ENCODE data around the gene MLLT10.
A peak's percentile ranks its signal among the peaks of the same experiment; 100 is the strongest.

MLLT10 gene

DNA sequence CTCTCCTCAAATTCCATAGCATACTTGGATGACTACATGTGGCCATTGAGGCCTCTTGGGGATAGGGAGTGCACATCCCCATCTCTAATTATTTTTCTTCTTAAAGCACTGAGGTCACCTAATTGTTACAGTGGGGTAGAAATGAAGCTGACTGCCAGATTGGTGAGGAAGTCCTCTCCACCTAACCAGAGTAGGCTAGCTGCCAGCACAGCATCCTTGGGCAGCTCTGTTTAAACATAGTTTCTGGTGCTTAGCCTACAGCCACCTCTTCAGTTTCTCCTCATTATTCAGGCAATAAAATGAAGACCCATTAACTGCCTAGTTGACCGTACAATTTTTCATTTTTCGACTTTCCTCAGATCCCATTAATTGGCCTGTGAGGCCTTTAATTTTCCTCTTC lies 104.6 kb downstream of the MLLT10 start:
- no peak for DNase-seq (ENCODE audit: low spot score)

DNA sequence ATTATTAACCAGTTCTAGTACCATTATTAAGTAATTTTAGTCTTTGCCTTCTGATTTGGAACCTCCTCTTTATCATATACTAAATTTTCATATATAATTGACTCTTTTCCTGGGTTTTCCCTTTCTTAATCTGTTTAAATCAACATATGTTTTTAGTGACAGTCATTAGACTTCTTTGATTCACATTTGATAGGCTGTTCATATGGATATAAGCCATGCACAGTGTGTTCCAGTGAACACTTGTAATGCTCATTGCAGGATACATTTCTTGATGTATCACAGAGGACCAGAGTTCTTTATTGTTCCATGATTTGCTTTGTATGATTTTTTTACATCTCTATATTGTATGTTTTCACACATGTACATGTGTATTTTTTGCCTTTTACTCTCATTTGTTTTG lies 114.0 kb downstream of the MLLT10 start:
- no peak for DNase-seq (ENCODE audit: low spot score)

DNA sequence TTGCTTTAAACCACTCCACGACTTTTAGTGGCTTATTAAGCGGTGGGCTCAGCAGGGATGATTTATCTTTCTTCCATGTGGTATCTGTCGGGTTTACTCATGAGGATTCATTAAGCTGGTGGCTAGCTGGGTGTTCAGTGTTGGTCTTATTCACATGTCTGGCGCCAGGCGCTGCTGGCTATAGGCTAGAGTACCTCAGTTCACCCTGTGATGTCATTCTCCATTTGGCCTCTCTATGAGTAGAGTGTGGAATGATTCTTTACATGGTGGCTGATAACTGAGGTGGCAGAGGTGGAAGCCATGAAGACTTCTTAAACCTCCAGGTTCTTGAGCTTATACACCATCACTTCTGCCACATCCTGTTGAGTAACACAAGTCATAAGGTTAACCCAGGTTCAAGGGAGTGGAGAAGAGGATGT lies 115.4 kb downstream of the MLLT10 start:
- no peak for DNase-seq (ENCODE audit: low spot score)

DNA sequence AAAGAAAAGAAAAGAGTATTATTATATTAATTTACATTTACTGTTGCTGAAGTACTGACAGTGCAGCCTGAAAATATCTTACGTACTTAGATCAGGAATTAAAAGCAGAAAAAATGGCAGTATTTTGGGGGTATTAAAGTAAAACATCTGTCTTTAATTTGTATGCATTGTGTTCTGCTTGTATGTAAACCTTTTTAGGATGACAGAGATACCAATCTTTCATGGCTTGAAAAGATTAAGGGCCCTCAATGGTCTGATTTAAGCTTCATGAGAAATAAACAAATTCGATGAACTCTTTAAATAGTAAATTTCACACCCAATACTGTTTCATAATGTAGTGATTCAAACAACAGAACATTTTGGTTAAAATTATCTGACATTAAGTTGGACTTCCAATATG lies 116.3 kb downstream of the MLLT10 start:
- DNase-seq (ENCODE audit: low spot score): no peak

DNA sequence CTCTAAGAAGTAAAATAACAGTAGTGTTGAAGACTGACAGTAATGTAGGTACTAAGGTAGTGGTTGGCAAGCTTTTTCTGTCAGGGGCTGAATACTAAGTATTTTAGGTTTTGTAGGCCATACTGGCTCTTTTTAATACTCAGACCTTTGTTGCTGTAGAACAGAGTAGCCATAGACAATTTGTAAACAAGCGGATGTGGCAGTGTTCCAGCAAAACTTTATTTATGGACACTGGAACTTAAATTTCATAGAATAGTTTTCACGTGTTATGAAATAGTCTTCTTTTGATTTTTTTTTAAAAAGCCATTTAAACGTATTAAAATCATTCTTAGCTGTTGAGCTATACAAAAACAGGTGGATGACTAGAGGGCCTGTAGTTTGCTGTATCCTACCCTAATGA lies 121.2 kb downstream of the MLLT10 start:
- no peak for DNase-seq (ENCODE audit: low spot score)

DNA sequence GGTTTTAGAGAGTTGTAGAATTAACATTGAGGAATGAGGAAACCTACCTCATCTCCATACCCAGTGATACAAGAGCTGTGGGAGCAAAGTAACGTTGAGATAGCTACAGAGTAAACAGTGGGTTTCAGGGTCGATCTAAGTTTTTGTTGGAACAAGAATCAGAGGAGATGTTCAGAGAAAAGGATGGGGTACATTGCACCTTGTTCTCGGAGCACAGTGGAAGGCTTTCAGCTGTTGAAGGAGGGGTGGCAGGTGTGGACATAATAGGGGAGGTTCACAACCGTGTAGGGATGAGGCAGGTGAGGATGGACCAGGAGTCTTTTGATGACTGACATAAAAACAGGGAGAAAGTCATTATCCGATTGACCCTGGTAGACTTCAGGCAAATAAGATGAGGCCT lies 121.7 kb downstream of the MLLT10 start:
- no peak for DNase-seq (ENCODE audit: low spot score)

DNA sequence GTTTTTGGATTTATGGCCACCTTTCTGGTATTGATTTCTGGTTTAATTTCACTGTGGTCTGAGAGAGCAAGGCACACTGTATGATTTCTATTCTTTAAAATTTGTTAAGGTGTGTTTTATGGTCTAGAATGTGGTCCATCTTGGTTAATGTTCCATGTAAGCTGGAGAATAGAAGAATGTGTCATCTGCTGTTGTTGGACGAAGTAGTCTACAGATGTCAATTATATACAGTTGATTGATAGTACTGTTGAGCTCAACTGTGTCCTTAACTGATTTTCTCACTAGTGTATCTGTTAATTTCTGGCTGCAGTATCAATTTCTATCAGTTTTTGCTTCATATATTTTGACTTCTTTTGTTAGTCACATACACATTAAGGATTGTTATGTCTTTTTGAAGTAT lies 127.1 kb downstream of the MLLT10 start:
- DNase-seq (ENCODE audit: low spot score): no peak

DNA sequence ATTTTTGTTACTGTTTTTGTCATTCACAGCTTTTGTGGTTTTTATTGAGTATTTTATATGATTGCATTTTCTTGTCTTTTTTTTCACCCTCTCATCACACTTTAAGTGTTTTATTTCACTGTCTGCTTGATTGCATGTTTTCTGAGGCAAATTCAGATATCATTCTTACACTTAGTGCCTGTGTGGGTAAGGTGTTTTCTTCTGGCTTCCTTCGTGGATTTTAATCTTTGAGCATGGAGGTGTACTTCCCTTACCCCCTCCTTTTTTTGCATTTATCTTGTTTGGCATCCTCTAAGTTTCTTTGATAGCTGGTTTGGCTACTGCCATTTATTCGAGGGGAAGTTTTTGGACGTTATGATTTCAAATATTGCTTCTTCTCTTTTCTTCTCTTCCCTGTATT lies 127.9 kb downstream of the MLLT10 start:
- DNase-seq (ENCODE audit: low spot score): no peak

DNA sequence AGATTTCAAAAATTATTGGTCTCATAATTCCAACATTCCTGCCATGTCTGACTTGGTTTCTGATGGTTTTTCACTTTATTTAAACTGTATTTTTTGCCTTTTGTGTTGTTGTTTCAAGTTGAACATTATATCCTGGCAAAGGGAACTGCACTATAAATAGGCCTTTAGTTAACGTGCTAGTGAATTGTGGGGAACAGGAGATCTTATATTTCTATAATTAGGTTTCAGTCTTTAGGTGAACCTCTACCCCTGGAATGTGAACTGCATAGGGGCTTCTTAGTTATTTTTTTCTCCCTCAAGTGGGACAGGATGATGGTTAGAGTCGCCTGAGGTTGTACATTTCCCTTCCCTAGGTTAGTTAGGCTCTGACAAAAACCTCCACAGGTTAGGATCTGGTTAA lies 128.6 kb downstream of the MLLT10 start:
- no peak for DNase-seq (ENCODE audit: low spot score)

DNA sequence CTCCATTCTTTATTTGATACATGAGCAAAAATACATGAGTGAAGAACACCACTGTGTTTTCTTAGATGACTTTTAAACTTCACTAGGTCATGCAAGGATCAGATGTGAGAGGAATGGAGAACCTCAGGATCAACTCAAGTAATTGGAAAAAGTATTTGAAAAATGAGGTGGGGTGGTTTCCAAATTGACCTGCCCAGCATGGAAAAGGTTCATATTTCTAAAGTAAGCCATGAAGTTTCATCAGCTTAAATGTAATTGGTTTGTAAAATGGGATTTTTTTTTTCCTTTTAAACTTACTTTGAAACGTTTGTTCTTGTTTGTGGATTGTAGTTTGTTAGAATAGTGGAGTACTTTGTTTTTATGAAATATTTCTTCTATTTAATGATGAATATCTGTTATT lies 134.8 kb downstream of the MLLT10 start:
- no peak for DNase-seq (ENCODE audit: low spot score)

DNA sequence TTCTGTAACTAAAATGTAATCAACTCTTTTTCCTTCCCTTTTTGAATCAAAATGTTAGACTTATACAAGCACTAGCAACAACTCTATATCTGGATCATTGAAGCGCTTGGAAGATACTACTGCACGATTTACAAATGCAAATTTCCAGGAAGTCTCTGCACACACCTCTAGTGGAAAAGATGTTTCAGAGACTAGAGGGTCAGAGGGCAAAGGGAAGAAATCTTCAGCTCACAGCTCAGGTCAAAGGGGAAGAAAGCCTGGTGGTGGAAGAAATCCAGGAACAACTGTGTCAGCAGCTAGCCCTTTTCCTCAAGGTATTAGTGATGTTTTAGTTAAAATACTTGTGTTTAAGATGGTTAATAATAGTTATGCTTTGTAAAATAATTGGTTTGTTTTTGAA lies 136.4 kb downstream of the MLLT10 start:
- DNase-seq (ENCODE audit: low spot score): no peak

DNA sequence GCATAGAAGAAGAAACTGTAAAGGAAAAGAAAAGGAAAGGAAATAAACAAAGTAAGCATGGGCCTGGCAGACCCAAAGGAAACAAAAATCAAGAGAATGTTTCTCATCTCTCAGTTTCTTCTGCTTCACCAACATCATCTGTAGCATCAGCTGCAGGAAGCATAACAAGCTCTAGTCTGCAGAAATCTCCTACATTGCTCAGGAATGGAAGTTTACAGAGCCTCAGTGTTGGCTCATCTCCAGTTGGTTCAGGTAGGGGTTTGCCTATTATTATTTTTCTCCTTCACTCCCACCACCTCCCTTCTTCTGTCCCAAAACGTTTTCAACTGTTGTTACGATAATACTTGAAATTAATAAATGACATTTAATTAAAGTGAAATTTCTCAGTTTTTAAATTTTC lies 139.6 kb downstream of the MLLT10 start:
- no peak for DNase-seq (ENCODE audit: low spot score)

DNA sequence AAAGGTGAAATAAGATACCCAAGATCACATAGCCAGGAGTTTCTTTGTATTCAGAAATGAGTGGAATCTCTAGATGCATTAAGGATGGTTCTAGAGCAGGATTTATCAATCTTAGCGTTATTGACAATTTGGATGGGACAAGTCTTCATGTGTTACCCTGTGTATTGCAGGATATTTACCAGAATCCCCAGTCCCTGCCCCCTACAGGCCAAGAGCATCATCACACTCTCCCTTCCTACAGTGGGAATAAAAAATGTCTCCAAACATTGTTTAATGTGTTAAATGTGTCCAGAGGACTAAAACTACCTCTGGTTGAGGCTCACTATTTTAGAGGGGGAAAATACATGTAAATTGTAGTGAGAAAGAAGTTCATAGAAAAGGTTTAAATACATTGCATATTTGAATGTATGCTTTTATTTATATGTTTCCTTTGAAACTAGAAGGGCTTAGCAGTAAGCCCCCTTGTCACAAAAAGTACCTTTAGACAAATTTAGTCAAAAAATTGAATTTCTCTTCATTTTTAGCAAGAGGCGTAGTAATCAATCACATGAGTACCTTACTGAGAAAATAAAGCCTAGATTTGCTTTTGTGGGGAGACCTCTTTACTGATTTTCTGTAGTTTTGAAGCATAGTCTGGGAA lies 141.2 kb downstream of the MLLT10 start:
- DNase-seq (ENCODE audit: low spot score): peak; percentile 11

DNA sequence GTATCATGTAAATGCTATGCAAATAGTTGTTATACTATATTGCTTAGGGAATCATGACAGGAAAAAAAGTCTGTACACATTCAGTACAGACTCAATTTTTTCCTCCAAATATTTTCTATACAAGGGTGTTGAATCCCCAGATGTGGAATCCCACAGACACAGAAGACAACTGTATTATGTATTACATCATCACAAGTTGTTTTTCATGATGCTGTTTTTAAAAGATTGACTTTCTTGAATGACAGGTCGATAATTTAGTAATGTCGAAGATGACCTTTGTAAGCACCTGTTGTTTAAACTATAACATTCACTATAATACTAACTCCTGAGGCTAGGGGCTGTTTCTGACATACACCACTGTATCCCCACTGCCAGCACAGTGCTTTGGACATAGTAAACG lies 143.5 kb downstream of the MLLT10 start:
- DNase-seq (ENCODE audit: low spot score): no peak

DNA sequence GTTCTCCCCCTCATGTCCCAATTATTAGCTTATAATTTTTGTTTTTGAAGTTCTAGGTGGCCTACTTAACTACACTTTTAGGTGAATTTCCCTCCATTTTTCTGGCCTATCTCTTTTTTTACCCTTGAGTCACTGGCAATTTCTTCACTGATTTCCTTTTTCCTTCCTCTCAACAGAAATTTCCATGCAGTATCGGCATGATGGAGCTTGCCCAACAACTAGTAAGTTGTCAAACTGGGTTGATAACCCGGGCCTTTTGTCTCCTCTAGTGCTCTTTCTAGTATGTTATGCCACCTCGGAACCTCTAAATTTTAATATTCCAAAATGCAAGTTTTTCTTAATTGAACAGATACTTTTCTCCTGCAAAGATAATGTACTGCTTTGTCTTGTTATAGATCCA lies 147.1 kb downstream of the MLLT10 start:
- no peak for DNase-seq (ENCODE audit: low spot score)

DNA sequence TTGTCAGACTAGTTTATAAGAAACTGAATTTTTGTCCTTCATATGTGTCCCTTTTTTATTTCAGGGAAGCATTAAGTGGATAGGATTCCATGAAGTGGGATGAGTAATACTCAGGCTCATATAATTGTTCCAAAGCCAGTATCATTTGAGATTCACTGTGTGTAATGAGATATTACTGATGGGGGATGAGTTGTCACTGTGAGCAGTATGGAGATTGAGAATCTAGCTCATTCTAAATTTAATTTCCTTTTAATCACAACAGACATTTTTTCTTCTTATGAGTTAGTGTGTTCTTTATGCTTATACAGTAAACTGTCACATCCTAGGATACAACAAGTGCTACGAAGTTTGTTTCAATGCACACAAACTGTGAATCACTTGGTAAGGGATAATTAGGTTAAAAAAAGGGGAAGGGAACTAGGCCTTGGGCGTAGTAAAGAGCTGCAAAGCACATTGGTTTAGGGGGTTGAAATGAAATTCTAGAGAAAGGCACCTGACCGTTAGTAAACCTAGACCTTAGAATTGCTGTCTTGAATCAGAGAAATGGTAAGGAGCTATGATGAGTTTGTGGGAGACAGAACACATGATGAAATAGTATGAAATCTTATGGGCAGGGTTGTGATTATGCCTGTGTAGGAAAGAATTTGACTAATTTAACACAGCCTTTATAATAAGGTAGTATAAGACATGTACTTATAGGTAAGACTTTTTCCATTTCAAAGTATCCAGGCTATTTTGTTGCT lies 153.4 kb downstream of the MLLT10 start:
- no peak for DNase-seq (ENCODE audit: low spot score)

DNA sequence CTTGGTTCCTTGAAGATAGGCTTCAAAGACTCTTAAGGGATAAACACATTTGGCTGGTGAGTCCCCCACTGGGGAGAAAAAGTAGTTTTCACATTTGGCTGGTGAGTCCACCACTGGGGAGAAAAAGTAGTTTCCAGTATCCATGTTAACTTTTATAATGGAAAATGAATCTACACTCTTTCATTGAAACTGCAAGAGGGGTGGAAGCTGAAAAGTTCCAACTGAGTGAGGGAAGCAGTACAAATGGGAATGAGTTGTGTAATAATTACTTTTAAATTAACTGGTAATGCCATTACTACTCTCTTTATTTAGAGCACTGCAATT lies 153.9 kb downstream of the MLLT10 start:
- DNase-seq (ENCODE audit: low spot score): no peak

DNA sequence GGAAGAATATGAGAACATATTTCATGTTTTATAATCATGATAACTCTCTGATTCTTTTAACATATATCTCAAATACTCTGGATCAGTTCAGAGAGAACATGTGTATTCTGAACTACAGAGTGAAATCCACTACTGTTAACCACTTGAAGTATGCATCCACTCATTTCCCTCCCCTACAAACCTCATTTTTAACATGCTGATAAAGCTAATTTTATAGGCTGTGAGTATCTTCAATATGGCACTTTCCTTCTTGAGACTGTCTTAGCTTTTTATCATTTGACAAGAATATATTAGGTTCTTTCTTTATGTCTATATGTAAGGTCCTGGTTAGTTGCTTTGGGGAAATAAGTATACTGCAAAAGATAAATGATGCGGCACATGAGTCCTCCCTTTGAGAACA lies 154.8 kb downstream of the MLLT10 start:
- no peak for DNase-seq (ENCODE audit: low spot score)

DNA sequence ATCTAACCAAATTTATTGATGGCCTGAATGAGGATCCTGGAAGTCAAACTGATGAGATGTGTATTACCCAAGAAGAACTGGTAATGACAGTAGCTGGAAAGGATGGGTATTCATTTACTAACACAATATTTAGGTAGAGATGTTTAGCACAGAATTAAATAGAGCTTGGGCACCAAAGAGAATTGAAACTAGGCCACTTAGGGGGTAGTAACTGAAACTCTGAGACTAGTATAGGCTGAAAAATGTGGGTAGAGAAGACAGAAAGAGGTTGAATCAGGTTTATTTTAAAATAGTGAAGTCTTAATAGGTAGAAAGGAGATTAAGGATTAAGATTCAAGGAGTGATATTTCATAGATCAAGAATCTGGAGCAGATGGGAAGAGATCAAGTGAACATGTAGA lies 155.8 kb downstream of the MLLT10 start:
- no peak for DNase-seq (ENCODE audit: low spot score)

DNA sequence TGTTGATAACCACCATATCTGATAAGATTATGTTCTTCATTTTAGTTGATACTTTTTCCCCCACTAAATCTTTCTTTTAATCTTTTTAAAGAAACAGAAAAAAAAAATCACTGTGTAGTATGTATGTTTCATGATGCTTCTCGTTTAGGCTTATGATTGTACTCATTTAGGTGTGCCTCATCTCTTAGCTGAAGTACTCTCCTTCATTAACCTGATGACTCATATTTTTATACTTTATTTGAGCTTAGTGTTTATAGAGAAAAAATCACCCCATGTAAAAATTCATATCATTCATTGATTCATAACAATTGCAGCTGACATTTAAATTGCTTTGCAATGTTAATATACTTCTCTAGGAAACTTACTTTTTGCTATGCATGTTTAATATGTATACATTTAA lies 158.9 kb downstream of the MLLT10 start:
- DNase-seq (ENCODE audit: low spot score): no peak

DNA sequence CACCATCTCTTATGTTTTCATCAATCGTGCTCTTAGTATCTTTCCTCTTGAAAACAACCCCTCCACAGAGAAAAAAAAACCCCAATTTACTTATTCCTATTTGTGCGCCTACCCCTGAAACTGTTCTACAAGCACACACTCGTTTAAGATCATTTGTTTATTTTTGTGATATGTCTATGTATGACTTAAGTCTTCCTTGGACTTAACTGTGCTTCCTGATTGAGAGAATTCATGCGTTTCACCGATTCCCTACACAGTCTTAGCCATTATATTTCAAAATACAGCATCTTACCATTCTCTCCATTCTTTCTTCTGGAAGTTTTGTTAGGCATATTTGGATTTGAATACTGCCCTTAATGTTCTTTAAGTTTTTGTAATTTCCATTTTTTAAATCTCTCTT lies 159.4 kb downstream of the MLLT10 start:
- no peak for DNase-seq (ENCODE audit: low spot score)

DNA sequence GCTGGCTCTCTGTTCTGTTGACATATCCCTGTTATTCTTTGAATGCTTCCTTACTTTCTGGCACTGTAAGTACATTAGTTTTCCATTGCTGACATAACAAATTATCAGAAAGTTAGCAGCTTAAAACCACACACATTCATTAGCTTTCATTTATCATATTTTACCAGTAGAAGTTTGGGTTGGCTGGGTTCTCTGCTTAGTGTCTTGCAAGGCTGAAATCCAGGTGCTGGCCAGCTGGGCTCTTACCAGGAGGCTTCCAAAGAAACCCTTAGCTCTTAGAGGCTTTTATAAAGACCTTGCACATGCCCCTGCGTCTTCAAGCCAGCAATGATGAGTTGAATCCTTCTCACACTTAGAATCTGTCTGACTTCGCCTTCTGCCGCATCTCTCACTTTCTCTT lies 160.6 kb downstream of the MLLT10 start:
- DNase-seq (ENCODE audit: low spot score): no peak

DNA sequence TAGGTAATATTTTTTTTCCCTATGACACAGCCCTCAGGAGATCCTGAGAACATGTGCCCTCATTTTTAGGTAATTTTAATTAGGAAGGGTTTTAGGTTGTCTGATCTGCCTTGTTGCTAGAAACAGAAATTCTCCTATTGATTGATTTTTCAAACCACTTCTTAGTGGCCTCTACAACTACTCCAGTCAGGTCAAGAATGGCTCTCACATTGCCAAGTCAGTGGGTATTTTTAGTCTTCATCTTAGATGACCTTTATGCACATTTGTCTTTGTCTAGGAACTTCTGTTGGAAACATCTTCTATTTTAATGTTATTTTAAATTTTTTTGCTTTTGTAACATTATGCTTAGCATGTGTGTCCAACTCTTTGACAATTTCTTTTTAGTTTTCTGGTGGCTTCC lies 162.3 kb downstream of the MLLT10 start:
- no peak for DNase-seq (ENCODE audit: low spot score)

DNA sequence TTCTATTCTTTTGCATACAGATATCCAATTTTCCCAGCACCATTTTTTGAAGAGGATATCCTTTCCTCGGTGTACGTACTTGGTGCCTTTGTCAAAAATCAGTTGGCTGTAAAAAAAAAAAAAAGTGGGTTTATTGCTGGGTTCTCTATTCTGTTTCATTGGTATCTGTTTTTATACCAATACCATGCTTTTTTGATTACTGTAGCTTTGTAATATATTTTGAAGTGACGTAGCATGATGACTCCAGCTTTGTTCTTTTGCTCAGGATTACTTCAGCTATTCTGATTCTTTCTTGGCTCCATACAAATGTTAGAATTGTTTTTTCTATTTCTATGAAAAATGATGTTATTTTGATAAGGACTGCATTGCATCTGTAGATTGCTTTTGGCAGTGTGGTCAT lies 165.5 kb downstream of the MLLT10 start:
- DNase-seq (ENCODE audit: low spot score): no peak

Data from HuH-7.5 (cell line).